NCI-H187 treated with DMSO at 0.1 percent for 48 hours (cell line): Measurements from ENCODE around the gene ANKRD39.
A peak's percentile ranks its signal among the peaks of the same experiment; 100 is the strongest.
"Not testable (repeated sequence)": the region's sequence is repeated elsewhere in the genome, so short reads cannot be mapped to it uniquely, and the experiment has no call there.

Experiments
- DNase-seq: peaks from one replicate; lab custom pipeline; 2025; lab: John Stamatoyannopoulos, UW

Gene ANKRD39

GRCh38 chr2:96870626-96871255 is 12.9 kb upstream of the ANKRD39 start:
- DNase-seq: peak; percentile 31

DNA sequence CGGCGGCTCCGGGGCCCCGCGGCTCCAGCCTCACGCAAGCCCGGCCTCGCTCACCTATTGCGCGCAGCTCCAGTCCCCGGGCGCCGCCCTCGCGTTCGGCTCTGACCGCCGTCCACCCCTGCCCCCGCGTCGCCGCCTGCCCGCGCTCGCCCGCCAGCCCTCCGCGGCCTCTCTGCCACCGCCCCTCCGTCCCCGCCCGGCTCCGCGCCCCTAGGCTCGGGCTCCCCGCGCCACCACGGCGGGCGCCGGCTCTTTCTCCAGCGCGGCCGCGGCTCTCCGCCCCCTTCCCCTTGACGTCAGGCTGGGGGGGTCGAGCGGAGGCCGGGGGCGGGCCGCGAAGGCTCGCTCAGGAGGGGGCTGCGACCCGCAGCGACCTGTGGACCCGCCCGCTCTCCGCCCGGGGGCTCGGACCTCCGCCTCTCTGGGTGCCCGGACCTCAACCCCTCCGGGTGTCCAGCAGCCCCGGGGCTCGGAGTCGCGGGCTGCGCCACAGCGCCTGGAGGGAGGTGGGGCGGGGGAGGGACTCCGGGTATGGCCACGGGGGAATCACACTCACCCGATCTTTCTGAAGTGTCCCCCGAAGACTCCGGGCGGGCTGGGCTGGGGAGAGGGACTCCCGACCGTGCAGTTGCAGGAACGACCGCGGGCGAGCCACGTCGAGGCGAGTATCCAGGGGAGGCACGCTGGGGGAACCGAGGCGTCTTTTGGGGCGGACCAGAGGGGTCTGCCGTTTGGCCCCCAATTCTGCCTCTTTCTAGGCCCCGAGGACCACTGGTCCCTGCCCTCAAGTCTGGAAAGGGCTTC is 12.2 kb upstream of the ANKRD39 start, which contains the start of gene SEMA4C:
TSS of gene SEMA4C (minus strand) at position 259 of the 804 bp plus-strand sequence. CDS start 2,194 bp downstream, outside the sequence.
- DNase-seq: no peak

DNA sequence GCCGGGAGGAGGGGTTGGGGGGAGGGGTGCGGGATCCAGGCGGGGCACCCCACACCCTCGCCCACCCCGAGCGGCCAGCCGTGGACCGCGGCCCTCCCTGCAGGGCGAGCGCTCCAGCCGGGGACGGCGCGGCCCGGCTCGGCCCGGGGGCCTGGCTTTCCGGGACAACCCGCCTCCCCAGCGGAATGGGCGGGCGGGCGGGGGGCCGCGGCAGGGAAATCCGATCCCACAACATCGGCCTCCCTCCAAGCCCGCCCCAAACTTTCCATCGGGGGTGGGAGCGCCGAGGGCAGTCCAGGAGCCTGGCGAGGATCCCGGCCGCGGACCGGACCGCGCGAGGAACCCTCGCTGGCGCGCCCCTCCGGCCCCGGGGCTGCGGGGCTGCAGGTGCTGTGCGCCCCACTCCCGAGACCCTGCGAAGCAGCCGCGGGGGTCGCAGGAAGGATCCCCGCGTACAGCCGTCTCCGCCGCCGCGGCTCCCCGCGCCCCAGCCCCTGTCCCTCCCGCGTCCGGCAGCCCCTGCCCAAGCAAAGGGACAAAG is 11.5 kb upstream of the ANKRD39 start:
- no peak for DNase-seq

GRCh38 chr2:96868555-96869280 is 10.9 kb upstream of the ANKRD39 start:
- no peak for DNase-seq

GRCh38 chr2:96867756-96868554 is 10.1 kb upstream of the ANKRD39 start:
- no peak for DNase-seq

DNA sequence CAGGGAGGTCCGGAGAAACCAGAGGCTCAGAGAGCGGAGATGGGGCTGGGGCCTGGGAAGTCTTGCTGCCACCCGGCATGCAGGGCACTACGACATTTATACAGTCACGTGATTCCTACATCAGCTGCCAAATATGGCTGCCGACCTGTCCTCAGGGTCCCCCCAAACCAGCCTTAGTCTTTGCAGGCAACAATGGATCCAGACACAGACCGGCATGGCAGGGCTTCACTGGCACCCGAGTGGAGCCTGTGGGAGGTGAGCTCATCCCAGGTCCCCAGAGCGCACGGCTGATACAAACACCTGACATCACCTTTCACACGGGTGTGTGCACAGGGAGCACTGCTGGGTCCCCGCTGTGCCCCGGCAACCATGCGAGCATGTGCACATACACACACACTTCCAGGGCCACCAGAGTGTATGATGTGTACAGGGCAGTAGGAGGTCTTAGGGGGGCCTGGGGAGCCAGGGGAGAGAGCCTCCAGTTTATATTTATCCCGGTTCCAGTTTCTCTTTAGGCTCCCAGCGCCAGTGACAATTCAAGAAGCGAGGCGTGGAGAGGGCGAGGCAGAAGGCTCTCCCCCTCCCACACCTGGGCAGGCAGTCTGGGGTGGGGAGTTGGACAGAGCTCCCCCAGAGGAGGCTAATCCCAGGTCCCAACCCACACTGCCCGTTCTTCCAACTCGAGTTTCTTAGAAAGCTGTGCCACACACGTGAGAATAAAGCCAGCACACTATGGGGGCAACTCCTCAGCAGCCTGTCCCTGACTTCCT is 9.4 kb upstream of the ANKRD39 start:
- no peak for DNase-seq

GRCh38 chr2:96866586-96866985 is 8.8 kb upstream of the ANKRD39 start:
- DNase-seq: no peak

- no peak for DNase-seq
These were observed 8.3 kb upstream of the ANKRD39 start for GRCh38 chr2:96866149-96866548.

DNA sequence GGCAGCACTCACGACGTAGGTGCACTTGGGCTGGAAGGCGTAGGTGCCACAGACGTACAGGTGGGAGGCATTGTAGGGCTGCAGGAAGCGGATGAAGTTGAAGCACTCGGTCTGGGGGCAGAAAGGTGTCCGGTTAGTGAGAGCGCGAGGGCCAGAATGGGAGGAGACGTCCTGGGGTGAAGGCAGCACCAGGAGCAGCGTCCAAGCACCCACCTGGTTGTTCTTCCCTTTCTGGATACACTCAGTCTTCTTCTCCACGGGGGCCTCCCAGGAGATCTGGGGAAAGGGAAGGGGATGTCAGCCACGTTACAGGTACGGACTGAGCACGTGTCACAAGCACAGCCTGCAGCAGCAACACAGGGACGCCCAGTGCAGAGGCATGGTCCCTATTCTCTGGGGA is 7.8 kb upstream of the ANKRD39 start:
- DNase-seq: no peak

- no peak for DNase-seq
These were observed 6.7 kb upstream of the ANKRD39 start for GRCh38 chr2:96864343-96865091.

- no peak for DNase-seq
These were observed 5.9 kb upstream of the ANKRD39 start for GRCh38 chr2:96863575-96864342.

DNA sequence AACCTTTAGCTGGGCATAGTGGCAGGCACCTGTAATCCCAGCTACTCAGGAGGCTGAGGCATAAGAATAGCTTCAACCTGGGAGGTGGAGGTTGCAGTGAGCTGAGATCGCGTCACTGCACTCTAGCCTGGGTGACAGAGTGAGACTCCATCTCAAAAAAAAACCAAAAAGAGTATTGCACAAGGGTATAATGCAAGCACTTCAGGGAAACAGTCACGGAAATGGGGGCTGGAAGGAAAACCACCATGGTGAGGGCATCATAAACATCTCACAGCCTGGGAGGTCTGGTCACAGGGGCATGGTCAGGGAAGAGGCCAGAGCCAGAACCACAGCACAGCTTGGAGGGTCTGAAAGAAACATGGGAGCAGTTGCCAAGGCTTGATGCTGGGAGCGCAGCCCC is 5.2 kb upstream of the ANKRD39 start:
- not testable (repeated sequence) for DNase-seq

GRCh38 chr2:96861074-96861473 is 3.3 kb upstream of the ANKRD39 start:
- no peak for DNase-seq

GRCh38 chr2:96860065-96861029 is 2.5 kb upstream of the ANKRD39 start:
- no peak for DNase-seq

- DNase-seq: no peak
These were observed 1.9 kb upstream of the ANKRD39 start for GRCh38 chr2:96859681-96860064.

DNA sequence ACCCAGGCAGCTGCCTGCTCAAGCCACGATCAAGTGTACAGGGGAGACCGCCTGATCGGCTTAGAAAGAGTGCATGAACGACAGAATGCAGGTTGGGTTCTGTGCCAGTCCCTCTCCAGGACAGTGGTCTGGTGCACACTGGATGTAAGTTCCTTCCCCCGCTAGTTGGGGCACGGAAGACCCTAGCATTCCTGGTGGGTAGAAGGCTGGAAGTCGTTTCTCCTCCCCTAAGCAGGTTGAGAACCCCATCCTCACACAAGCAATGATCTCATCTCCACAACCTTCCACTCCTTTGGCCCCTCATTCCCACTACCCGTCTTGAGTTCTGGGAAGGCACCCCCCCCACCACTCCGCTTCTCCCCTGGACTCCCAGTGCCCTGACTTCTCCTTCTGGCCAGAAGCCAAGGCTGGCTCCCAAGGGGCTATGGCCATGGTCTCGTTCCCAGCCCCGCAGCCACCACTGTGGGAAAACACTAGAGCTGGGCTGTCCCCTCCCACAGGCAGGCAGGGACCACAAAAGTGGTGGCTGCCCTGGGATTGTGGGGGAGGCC is 1.4 kb upstream of the ANKRD39 start:
- no peak for DNase-seq

GRCh38 chr2:96856776-96857666 is 795 bp downstream of the ANKRD39 start:
- DNase-seq: no peak
